Activated CD8-positive, alpha-beta T cell treated with anti-CD3 and anti-CD28 coated beads for 36 hours (primary cell): ENCODE results near the gene NUMA1. TPM values are rescaled to one million over a fixed set of nuclear protein-coding genes. Genes with fewer than 3 reads are reported as not detected.

ENCODE experiments used
- ATAC-seq: fragments of 200-7000 bp; cut with Tn5 transposase; one replicate; pipeline ENCODE4 v1.10.0; 2021; ENCODE audit warnings: mild to moderate bottlenecking, moderate library complexity
- CTCF ChIA-PET: fragments of 350-600 bp; sonication (Branson Sonifier 250); formaldehyde crosslinking; loops from one replicate; lab custom pipeline; 2021; ENCODE audit warnings: antibody characterized with exemption; lab: Charles Lee
- POLR2A ChIA-PET: fragments of 350-600 bp; sonication (Branson Sonifier 250); formaldehyde crosslinking; loops from one replicate; lab custom pipeline; 2021; ENCODE audit warnings: antibody characterized with exemption; lab: Charles Lee
- DNase-seq: peaks from one replicate; pipeline ENCODE4 v3.0.0-alpha.2; 2020
- H3K27ac Mint-ChIP-seq: one replicate; pipeline ENCODE4 v1.8.0; 2021; ENCODE audit warnings: mild to moderate bottlenecking, mixed read lengths
- H3K27me3 Mint-ChIP-seq: one replicate; pipeline ENCODE4 v1.8.0; 2021; ENCODE audit warnings: mixed read lengths
- H3K36me3 Mint-ChIP-seq: one replicate; pipeline ENCODE4 v1.8.0; 2021; ENCODE audit warnings: low read depth, mixed read lengths
- H3K4me1 Mint-ChIP-seq: one replicate; pipeline ENCODE4 v1.8.0; 2021; ENCODE audit warnings: low read depth, mixed read lengths
- H3K4me3 Mint-ChIP-seq: one replicate; pipeline ENCODE4 v1.8.0; 2021; ENCODE audit warnings: mild to moderate bottlenecking, moderate library complexity, mixed read lengths
- H3K9me3 Mint-ChIP-seq: one replicate; pipeline ENCODE4 v1.8.0; 2021; ENCODE audit warnings: mixed read lengths
- intact Hi-C: fragments of 100-400 bp; cut with micrococcal nuclease; formaldehyde crosslinking; loops from one replicate; pipeline ENCODE4 v1.10.0; 2022
- total RNA-seq, 2 experiments: library from RNA; stranded (reverse); gene quantifications; one replicate each; pipeline ENCODE4 v1.2.3, GENCODE V29; 2021
- TF ChIP-seq, protein P1 (sequence below): fragments of 200-600 bp; IDR thresholded peaks from one replicate; pipeline ENCODE4 v1.8.0; 2022; ENCODE audit warnings: antibody characterized with exemption, mild to moderate bottlenecking

Gene NUMA1
- total RNA-seq, 2 experiments from 2014 or later = 165 to 169 TPM

GRCh38 chr11:72066855-72067254 lies 13.5 kb downstream of the NUMA1 start:
- DNase-seq = no peak
- H3K4me3 Mint-ChIP-seq = no peak overlapping the region
- intact Hi-C loops = no loop called here
- no peaks in the 10 kb centered on the region for H3K27me3 Mint-ChIP-seq
- H3K9me3 Mint-ChIP-seq = no peaks in the 10 kb centered on the region
- CTCF ChIA-PET = interaction anchor here (1.3 to 3.2 kb wide), 2 partner anchors 41 to 90 kb away, joined by 3 to 20 read pairs; no protein-coding TSS in a partner anchor
- TF ChIP-seq, protein P1, sequence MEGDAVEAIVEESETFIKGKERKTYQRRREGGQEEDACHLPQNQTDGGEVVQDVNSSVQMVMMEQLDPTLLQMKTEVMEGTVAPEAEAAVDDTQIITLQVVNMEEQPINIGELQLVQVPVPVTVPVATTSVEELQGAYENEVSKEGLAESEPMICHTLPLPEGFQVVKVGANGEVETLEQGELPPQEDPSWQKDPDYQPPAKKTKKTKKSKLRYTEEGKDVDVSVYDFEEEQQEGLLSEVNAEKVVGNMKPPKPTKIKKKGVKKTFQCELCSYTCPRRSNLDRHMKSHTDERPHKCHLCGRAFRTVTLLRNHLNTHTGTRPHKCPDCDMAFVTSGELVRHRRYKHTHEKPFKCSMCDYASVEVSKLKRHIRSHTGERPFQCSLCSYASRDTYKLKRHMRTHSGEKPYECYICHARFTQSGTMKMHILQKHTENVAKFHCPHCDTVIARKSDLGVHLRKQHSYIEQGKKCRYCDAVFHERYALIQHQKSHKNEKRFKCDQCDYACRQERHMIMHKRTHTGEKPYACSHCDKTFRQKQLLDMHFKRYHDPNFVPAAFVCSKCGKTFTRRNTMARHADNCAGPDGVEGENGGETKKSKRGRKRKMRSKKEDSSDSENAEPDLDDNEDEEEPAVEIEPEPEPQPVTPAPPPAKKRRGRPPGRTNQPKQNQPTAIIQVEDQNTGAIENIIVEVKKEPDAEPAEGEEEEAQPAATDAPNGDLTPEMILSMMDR = no peak
- H3K27ac Mint-ChIP-seq = no peak overlapping the region
- H3K4me1 Mint-ChIP-seq = peaks cover 24% of the 10 kb centered on the region
- ATAC-seq = no peak
- POLR2A ChIA-PET = interaction anchor here (0.9 to 1.2 kb wide), 3 partner anchors 13 to 24 kb away, joined by 3 read pairs; no protein-coding TSS in a partner anchor
- H3K36me3 Mint-ChIP-seq = peaks cover 22% of the 10 kb centered on the region

- intact Hi-C loops = no loop called here
- ATAC-seq (no peak), DNase-seq (no peak)
- no peaks in the 10 kb centered on the region for H3K9me3 Mint-ChIP-seq
- peaks cover 9% of the 10 kb centered on the region for H3K36me3 Mint-ChIP-seq
- TF ChIP-seq, protein P1 = no peak
- CTCF ChIA-PET = no interaction called here
- H3K4me1 Mint-ChIP-seq = no peaks in the 10 kb centered on the region
- no peaks in the 10 kb centered on the region for H3K27me3 Mint-ChIP-seq
- H3K27ac Mint-ChIP-seq = no peak overlapping the region
- POLR2A ChIA-PET = interaction anchor here (1.1 to 1.4 kb wide), 3 partner anchors 10 to 14 kb away, joined by 3 to 4 read pairs (median 3); no protein-coding TSS in a partner anchor
- H3K4me3 Mint-ChIP-seq = no peak overlapping the region
These were observed 18.5 kb downstream of the NUMA1 start for GRCh38 chr11:72061739-72062396.

GRCh38 chr11:72058416-72059034 lies 21.8 kb downstream of the NUMA1 start:
- POLR2A ChIA-PET = interaction anchor here (1.1 kb wide), 1 partner anchor 15 kb away, joined by 3 read pairs; no protein-coding TSS in a partner anchor
- intact Hi-C loops = no loop called here

GRCh38 chr11:72048766-72049460 lies 31.4 kb downstream of the NUMA1 start:
- ATAC-seq = no peak
- no peak overlapping the region for H3K27ac Mint-ChIP-seq
- H3K27me3 Mint-ChIP-seq = no peaks in the 10 kb centered on the region
- intact Hi-C loops = no loop called here
- H3K36me3 Mint-ChIP-seq = peaks cover 8% of the 10 kb centered on the region
- no peak for DNase-seq
- H3K4me1 Mint-ChIP-seq = peaks cover 5% of the 10 kb centered on the region
- CTCF ChIA-PET = interaction anchor here (0.9 to 3.6 kb wide), 4 partner anchors 10 to 34 kb away, joined by 3 to 11 read pairs (median 6); no protein-coding TSS in a partner anchor
- TF ChIP-seq, protein P1 = no peak
- POLR2A ChIA-PET = interaction anchor here (0.7 to 2.5 kb wide), 6 partner anchors 9 to 64 kb away, joined by 3 to 11 read pairs (median 3); no protein-coding TSS in a partner anchor
- no peak overlapping the region for H3K4me3 Mint-ChIP-seq
- no peaks in the 10 kb centered on the region for H3K9me3 Mint-ChIP-seq

More at GRCh38 chr11:72058416-72059034, 21.8 kb downstream of the NUMA1 start:
- CTCF ChIA-PET = interaction anchor here (1.5 to 1.8 kb wide), 2 partner anchors 32 to 33 kb away, joined by 3 read pairs; no protein-coding TSS in a partner anchor
- peaks cover 4% of the 10 kb centered on the region for H3K36me3 Mint-ChIP-seq
- H3K9me3 Mint-ChIP-seq = no peaks in the 10 kb centered on the region
- no peaks in the 10 kb centered on the region for H3K4me1 Mint-ChIP-seq
- TF ChIP-seq, protein P1 = no peak
- ATAC-seq (no peak), DNase-seq (no peak)
- no peaks in the 10 kb centered on the region for H3K27me3 Mint-ChIP-seq
- no peak overlapping the region for H3K4me3 Mint-ChIP-seq
- H3K27ac Mint-ChIP-seq = no peak overlapping the region
